Fibroblast of skin of back (primary cell): Measurements from ENCODE around the gene C16orf89.

Source experiments
- DNase-seq: peaks from one replicate; pipeline ENCODE4 v3.0.0-alpha.2; 2013

The C16orf89 gene

GRCh38 chr16:5002699-5003143, 63.0 kb downstream of the C16orf89 start:
- DNase-seq: no peak

GRCh38 chr16:5001986-5002385, 63.8 kb downstream of the C16orf89 start:
- no peak for DNase-seq

- no peak for DNase-seq
Observed at GRCh38 chr16:5001571-5001970, 64.2 kb downstream of the C16orf89 start.

- DNase-seq: no peak
Observed at GRCh38 chr16:5000573-5001001, 65.2 kb downstream of the C16orf89 start.

- DNase-seq: no peak
Observed at GRCh38 chr16:4994719-4995434, 70.9 kb downstream of the C16orf89 start.
